Measurements from ENCODE around the gene RBFA.

RBFA gene

GRCh38 chr18:80075940-80076339, 41.7 kb downstream of the RBFA start:
- no peak for DNase-seq

- no peak for DNase-seq
Measured at GRCh38 chr18:80076379-80076778, 42.1 kb downstream of the RBFA start.

GRCh38 chr18:80077873-80078272, 43.6 kb downstream of the RBFA start:
- DNase-seq: no peak
